GM12873 (cell line): ENCODE data around the gene ARNT2.
A peak's percentile ranks its signal among the peaks of the same experiment; 100 is the strongest.

Experiments
- TF ChIP-seq, protein P1 (sequence below): IDR thresholded peaks from 2 replicates; pipeline ENCODE4 v1.5.1; 2012; ENCODE audit warnings: low read depth, mild to moderate bottlenecking, moderate library complexity, low read length, control low read depth; ENCODE audit not compliant: insufficient read depth; ENCODE audit errors: missing control alignments

Gene ARNT2

DNA sequence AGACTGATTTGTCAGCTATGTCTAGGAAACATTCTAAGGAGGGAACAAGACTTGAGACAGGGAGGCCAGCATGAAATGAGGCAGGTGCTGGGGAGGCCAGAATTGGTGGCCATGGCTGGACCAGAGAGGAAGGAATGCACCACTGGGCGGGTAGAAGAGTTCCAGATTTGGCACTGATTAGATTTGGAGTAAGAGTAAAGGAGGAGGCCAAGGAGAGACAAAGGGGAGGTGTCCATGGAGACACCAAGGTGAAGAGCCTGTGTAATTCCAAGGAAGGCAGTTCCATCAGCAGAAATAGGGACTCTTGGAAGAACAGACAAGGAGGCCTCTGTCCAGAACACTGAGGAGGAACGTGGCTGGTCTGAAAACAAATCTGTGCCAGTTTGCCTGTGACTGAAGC lies 1.8 kb downstream of the ARNT2 start:
- TF ChIP-seq, protein P1, sequence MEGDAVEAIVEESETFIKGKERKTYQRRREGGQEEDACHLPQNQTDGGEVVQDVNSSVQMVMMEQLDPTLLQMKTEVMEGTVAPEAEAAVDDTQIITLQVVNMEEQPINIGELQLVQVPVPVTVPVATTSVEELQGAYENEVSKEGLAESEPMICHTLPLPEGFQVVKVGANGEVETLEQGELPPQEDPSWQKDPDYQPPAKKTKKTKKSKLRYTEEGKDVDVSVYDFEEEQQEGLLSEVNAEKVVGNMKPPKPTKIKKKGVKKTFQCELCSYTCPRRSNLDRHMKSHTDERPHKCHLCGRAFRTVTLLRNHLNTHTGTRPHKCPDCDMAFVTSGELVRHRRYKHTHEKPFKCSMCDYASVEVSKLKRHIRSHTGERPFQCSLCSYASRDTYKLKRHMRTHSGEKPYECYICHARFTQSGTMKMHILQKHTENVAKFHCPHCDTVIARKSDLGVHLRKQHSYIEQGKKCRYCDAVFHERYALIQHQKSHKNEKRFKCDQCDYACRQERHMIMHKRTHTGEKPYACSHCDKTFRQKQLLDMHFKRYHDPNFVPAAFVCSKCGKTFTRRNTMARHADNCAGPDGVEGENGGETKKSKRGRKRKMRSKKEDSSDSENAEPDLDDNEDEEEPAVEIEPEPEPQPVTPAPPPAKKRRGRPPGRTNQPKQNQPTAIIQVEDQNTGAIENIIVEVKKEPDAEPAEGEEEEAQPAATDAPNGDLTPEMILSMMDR = no peak

DNA sequence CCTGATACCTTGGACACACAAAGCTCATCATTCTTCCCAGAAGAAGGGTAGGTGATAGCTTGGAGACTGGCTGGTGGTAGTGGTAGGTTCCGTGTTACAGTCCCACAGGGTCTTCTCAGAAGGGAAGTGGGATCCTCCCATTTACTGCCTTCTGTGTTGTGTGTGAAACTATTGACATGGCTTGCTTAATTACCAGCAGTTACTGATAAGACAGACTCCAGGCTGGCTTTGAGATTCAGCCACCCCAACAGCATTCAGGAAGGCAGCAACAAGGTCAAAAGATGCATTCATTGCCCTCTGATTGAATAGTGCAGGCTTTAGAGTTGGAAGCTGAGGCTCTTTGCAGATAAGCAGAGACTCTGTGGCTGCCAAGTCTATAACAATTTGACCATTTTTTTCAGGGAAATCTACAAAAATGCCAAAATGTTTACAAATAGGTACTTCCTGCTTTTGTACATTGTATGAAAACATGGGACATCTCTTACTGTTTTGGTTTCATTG lies 7.7 kb downstream of the ARNT2 start:
- TF ChIP-seq, protein P1 = no peak

DNA sequence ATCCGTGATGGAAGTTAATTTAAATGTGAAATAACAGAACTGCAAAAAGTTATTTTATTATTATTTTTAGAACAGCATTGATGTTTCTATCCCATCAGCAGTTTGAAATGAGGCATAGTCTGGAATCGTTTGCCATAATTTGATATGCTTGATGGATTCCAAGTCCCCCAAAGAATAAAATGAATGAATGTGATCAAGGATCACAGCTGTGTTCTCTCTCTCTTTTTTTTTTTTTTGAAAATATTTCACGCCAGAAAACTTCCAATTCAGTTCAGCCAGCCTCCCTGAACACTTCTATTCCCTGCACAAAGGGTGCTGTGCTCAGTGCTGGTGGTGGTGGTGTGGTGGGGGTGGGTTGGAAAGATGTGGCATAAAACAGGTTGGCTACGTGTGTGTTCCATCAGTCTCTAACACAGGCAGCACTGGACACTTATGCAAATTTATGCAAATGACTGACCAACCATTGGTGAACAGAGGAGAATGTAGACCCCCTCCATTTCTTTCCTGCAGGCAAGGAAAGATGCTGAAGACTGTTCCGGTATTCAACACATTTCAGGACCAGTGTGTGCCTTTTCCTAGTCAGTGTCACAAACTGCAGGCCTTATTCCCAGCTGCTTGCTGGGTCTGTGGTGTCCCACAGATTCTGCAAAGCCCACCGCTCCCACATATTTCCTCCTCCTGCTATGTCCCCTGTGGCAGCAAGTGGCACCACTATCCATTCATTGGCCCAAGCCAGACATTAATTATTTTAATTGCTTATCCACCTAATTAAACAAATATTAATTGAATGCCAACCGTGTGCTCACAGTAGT lies 10.6 kb downstream of the ARNT2 start:
- TF ChIP-seq, protein P1 = no peak

DNA sequence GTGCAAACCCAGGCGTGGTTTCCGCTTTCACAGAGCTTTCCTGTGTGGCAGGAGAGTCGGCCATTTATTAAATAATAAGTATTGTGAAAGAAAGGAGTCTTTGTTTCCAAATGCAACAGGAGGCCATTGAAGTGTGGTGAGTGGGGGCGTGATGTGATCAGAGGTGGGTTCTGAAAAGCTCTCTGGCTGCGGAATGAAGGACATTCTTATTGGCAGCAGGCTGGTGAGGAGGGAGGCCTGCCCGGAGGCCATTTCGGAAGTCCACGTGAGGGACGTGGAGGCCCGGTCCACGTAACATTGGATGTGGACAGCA lies 11.1 kb downstream of the ARNT2 start:
- TF ChIP-seq, protein P1 = no peak

DNA sequence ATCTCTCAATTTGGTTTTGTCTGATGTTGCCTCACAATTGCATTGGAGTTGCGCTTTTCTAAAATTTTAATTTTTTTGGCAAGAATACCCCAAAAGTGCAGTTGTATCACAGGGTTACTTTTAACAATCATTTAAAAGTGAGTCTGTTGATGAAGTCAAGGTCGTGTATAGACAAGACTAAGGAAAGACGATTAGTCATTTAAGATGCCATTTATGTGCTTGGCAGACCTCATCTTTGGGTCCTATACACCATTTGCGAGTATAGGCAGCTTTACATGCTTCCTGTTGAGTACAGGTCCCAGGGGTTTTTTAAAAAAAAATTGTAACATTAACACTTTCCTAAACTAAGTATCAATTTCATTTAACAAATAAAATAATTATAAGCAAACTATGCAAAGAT lies 12.5 kb downstream of the ARNT2 start:
- TF ChIP-seq, protein P1 = no peak

DNA sequence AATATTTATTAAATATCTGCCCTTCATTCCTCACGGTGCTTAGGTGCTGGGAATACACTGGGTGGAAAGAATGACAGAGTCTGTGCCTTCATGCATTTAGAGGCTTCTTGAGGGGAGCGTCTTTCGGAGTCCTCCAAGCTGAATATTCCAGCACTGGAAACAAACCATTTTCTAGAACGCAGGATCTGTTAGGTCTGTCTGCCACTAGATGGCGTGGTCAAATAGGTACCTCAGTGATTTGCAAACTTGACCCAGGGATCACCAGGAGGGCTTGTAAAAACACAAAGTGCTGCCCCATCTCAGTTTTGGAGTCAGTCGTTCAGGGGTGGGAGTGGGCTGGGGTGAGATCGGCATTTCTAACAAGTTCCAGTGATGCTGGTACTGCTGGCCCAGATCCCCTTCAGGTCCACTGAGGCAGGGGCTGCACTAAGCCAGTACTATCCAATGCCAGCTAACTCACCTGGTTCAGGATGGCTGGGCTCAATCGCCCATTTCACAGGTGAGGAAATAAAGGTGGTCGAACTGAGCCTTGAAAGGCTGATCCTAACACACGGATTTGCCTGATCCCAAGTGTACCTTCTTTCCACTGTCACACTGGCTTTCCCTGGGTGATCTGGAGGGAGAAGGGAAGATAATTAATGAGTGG lies 14.8 kb downstream of the ARNT2 start:
- TF ChIP-seq, protein P1 = peak; percentile 82

DNA sequence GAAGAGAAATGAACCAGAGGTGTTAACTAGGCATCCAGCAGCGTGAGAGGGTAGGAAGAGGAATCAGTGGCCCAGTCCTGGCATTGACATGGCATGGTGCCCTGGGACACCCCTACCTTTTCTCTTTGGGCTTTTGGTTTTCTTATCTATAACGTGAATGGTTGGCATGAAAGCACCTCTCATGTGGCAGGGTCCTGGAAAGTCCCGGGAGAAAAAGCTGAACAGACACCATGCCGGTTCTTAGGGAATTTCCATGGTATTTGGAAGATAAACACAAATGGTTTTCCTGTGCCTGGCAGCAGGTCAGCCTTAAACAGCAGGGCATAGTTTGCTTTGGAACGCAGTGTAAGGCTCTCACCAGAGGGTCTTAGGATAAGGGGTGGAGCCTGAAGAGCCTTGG lies 15.4 kb downstream of the ARNT2 start:
- TF ChIP-seq, protein P1 = no peak
